Activated CD4-positive, alpha-beta memory T cell treated with anti-CD3 and anti-CD28 coated beads for 36 hours (primary cell): ENCODE data around the gene EEFSEC. TPM values are rescaled to one million over a fixed set of nuclear protein-coding genes. Genes with fewer than 3 reads are reported as not detected.

Experiments used
- CTCF ChIA-PET: fragments of 350-600 bp; sonication (Branson Sonifier 250); formaldehyde crosslinking; loops from one replicate; lab custom pipeline; 2021; ENCODE audit warnings: antibody characterized with exemption, inconsistent platforms; lab: Charles Lee
- POLR2A ChIA-PET: fragments of 350-600 bp; sonication (Branson Sonifier 250); formaldehyde crosslinking; loops from one replicate; lab custom pipeline; 2021; ENCODE audit warnings: antibody characterized with exemption; lab: Charles Lee
- DNase-seq: peaks from one replicate; pipeline ENCODE4 v3.0.0-alpha.2; 2020
- H3K27ac Mint-ChIP-seq: one replicate; pipeline ENCODE4 v1.8.0; 2021; ENCODE audit warnings: mixed read lengths
- H3K27me3 Mint-ChIP-seq: one replicate; pipeline ENCODE4 v1.8.0; 2021; ENCODE audit warnings: mixed read lengths
- H3K36me3 Mint-ChIP-seq: one replicate; pipeline ENCODE4 v1.8.0; 2021; ENCODE audit warnings: mixed read lengths
- H3K4me1 Mint-ChIP-seq: one replicate; pipeline ENCODE4 v1.8.0; 2021; ENCODE audit warnings: low read depth, mixed read lengths
- H3K4me3 Mint-ChIP-seq: one replicate; pipeline ENCODE4 v1.8.0; 2021; ENCODE audit warnings: mild to moderate bottlenecking, mixed read lengths
- H3K9me3 Mint-ChIP-seq: one replicate; pipeline ENCODE4 v1.8.0; 2021; ENCODE audit warnings: mixed read lengths
- intact Hi-C: fragments of 100-400 bp; cut with micrococcal nuclease; formaldehyde crosslinking; loops from one replicate; pipeline ENCODE4 v1.15.1; 2023
- total RNA-seq, 2 experiments: library from RNA; stranded (reverse); gene quantifications; one replicate each; pipeline ENCODE4 v1.2.3, GENCODE V29; 2021

Gene EEFSEC
- total RNA-seq, 2 experiments from 2014 or later = 16.1 to 17.2 TPM

- CTCF ChIA-PET = no interaction called here
- Mint-ChIP-seq H3K36me3 (peaks cover 9% of the 10 kb centered on the region), H3K27ac (no peak overlapping the region), H3K4me1 (peaks cover 9% of the 10 kb centered on the region), H3K9me3 (no peaks in the 10 kb centered on the region), H3K27me3 (no peaks in the 10 kb centered on the region), H3K4me3 (no peak overlapping the region)
- intact Hi-C loops = no loop called here
- DNase-seq = no peak
- POLR2A ChIA-PET = no interaction called here
Observed at GRCh38 chr3:128187495-128187894, 34.2 kb downstream of the EEFSEC start.

- ChIA-PET CTCF (no interaction called here), POLR2A (no interaction called here)
- no peaks in the 10 kb centered on the region for H3K9me3 Mint-ChIP-seq
- H3K27ac Mint-ChIP-seq = no peak overlapping the region
- peaks cover 9% of the 10 kb centered on the region for H3K36me3 Mint-ChIP-seq
- H3K4me3 Mint-ChIP-seq = no peak overlapping the region
- DNase-seq = no peak
- intact Hi-C loops = no loop called here
- H3K27me3 Mint-ChIP-seq = no peaks in the 10 kb centered on the region
- H3K4me1 Mint-ChIP-seq = peaks cover 9% of the 10 kb centered on the region
Observed at GRCh38 chr3:128188326-128188725, 35.0 kb downstream of the EEFSEC start.

- ChIA-PET POLR2A (no interaction called here), CTCF (no interaction called here)
- H3K27ac Mint-ChIP-seq = no peak overlapping the region
- H3K9me3 Mint-ChIP-seq = no peaks in the 10 kb centered on the region
- peaks cover 5% of the 10 kb centered on the region for H3K36me3 Mint-ChIP-seq
- H3K4me1 Mint-ChIP-seq = peaks cover 9% of the 10 kb centered on the region
- intact Hi-C loops = no loop called here
- DNase-seq = no peak
- no peak overlapping the region for H3K4me3 Mint-ChIP-seq
- no peaks in the 10 kb centered on the region for H3K27me3 Mint-ChIP-seq
Observed at GRCh38 chr3:128188956-128189355, 35.7 kb downstream of the EEFSEC start.

- no peak overlapping the region for H3K27ac Mint-ChIP-seq
- peaks cover 7% of the 10 kb centered on the region for H3K4me1 Mint-ChIP-seq
- peaks cover 2% of the 10 kb centered on the region for H3K36me3 Mint-ChIP-seq
- DNase-seq = no peak
- H3K9me3 Mint-ChIP-seq = no peaks in the 10 kb centered on the region
- ChIA-PET POLR2A (no interaction called here), CTCF (no interaction called here)
- no peaks in the 10 kb centered on the region for H3K27me3 Mint-ChIP-seq
- intact Hi-C loops = no loop called here
- H3K4me3 Mint-ChIP-seq = no peak overlapping the region
Observed at GRCh38 chr3:128190501-128190900, 37.2 kb downstream of the EEFSEC start.

- intact Hi-C loops = no loop called here
- no peak for DNase-seq
- CTCF ChIA-PET = no interaction called here
- no peak overlapping the region for H3K4me3 Mint-ChIP-seq
- H3K27ac Mint-ChIP-seq = no peak overlapping the region
- no peaks in the 10 kb centered on the region for H3K9me3 Mint-ChIP-seq
- no peaks in the 10 kb centered on the region for H3K27me3 Mint-ChIP-seq
- POLR2A ChIA-PET = no interaction called here
- peaks cover 2% of the 10 kb centered on the region for H3K4me1 Mint-ChIP-seq
- H3K36me3 Mint-ChIP-seq = no peaks in the 10 kb centered on the region
Observed at GRCh38 chr3:128192131-128192530, 38.9 kb downstream of the EEFSEC start.

- no peak overlapping the region for H3K4me3 Mint-ChIP-seq
- DNase-seq = no peak
- no peak overlapping the region for H3K27ac Mint-ChIP-seq
- POLR2A ChIA-PET = no interaction called here
- H3K9me3 Mint-ChIP-seq = no peaks in the 10 kb centered on the region
- intact Hi-C loops = no loop called here
- no peaks in the 10 kb centered on the region for H3K36me3 Mint-ChIP-seq
- no peaks in the 10 kb centered on the region for H3K27me3 Mint-ChIP-seq
- H3K4me1 Mint-ChIP-seq = peaks cover under 1% of the 10 kb centered on the region
- CTCF ChIA-PET = interaction anchor here (0.7 kb wide), 1 partner anchor 235 kb away, joined by 3 read pairs; no protein-coding TSS in a partner anchor
Observed at GRCh38 chr3:128193168-128193567, 39.9 kb downstream of the EEFSEC start.

- ChIA-PET POLR2A (no interaction called here), CTCF (interaction anchor here (1.1 kb wide), 1 partner anchor 99 kb away, joined by 3 read pairs; no protein-coding TSS in a partner anchor)
- intact Hi-C loops = no loop called here
- H3K27me3 Mint-ChIP-seq = no peaks in the 10 kb centered on the region
- no peak for DNase-seq
- H3K36me3 Mint-ChIP-seq = no peaks in the 10 kb centered on the region
- H3K4me1 Mint-ChIP-seq = peaks cover 5% of the 10 kb centered on the region
- H3K27ac Mint-ChIP-seq = no peak overlapping the region
- H3K9me3 Mint-ChIP-seq = no peaks in the 10 kb centered on the region
- H3K4me3 Mint-ChIP-seq = no peak overlapping the region
Observed at GRCh38 chr3:128194843-128195242, 41.6 kb downstream of the EEFSEC start.

- POLR2A ChIA-PET = no interaction called here
- Mint-ChIP-seq H3K36me3 (peaks cover 4% of the 10 kb centered on the region), H3K27me3 (no peaks in the 10 kb centered on the region), H3K4me1 (peaks cover 5% of the 10 kb centered on the region), H3K4me3 (no peak overlapping the region), H3K9me3 (no peaks in the 10 kb centered on the region), H3K27ac (no peak overlapping the region)
- no peak for DNase-seq
- CTCF ChIA-PET = interaction anchor here (1.1 kb wide), 1 partner anchor 100 kb away, joined by 3 read pairs; no protein-coding TSS in a partner anchor
- intact Hi-C loops = no loop called here
Observed at GRCh38 chr3:128195369-128195768, 42.1 kb downstream of the EEFSEC start.

GRCh38 chr3:128195802-128196201, 42.5 kb downstream of the EEFSEC start:
- intact Hi-C loops = no loop called here
- Mint-ChIP-seq H3K4me3 (no peak overlapping the region), H3K27ac (no peak overlapping the region), H3K27me3 (no peaks in the 10 kb centered on the region), H3K9me3 (no peaks in the 10 kb centered on the region), H3K4me1 (peaks cover 5% of the 10 kb centered on the region), H3K36me3 (peaks cover 4% of the 10 kb centered on the region)
- ChIA-PET POLR2A (no interaction called here), CTCF (interaction anchor here (1.1 kb wide), 1 partner anchor 100 kb away, joined by 3 read pairs; no protein-coding TSS in a partner anchor)
- no peak for DNase-seq

GRCh38 chr3:128196647-128197046, 43.4 kb downstream of the EEFSEC start:
- no peaks in the 10 kb centered on the region for H3K27me3 Mint-ChIP-seq
- H3K4me3 Mint-ChIP-seq = no peak overlapping the region
- no peak for DNase-seq
- peaks cover 5% of the 10 kb centered on the region for H3K4me1 Mint-ChIP-seq
- CTCF ChIA-PET = no interaction called here
- intact Hi-C loops = no loop called here
- POLR2A ChIA-PET = no interaction called here
- peaks cover 6% of the 10 kb centered on the region for H3K36me3 Mint-ChIP-seq
- H3K27ac Mint-ChIP-seq = no peak overlapping the region
- H3K9me3 Mint-ChIP-seq = no peaks in the 10 kb centered on the region

GRCh38 chr3:128197855-128198254, 44.6 kb downstream of the EEFSEC start:
- H3K36me3 Mint-ChIP-seq = peaks cover 6% of the 10 kb centered on the region
- intact Hi-C loops = no loop called here
- H3K4me1 Mint-ChIP-seq = peaks cover 5% of the 10 kb centered on the region
- H3K9me3 Mint-ChIP-seq = no peaks in the 10 kb centered on the region
- ChIA-PET POLR2A (no interaction called here), CTCF (interaction anchor here (0.6 kb wide), 1 partner anchor 149 kb away, joined by 4 read pairs; no protein-coding TSS in a partner anchor)
- DNase-seq = no peak
- H3K4me3 Mint-ChIP-seq = no peak overlapping the region
- no peak overlapping the region for H3K27ac Mint-ChIP-seq
- H3K27me3 Mint-ChIP-seq = no peaks in the 10 kb centered on the region

- Mint-ChIP-seq H3K9me3 (no peaks in the 10 kb centered on the region), H3K4me1 (peaks cover 5% of the 10 kb centered on the region), H3K4me3 (no peak overlapping the region), H3K27ac (no peak overlapping the region), H3K27me3 (no peaks in the 10 kb centered on the region), H3K36me3 (peaks cover 6% of the 10 kb centered on the region)
- intact Hi-C loops = no loop called here
- DNase-seq = no peak
- CTCF ChIA-PET = interaction anchor here (0.6 kb wide), 1 partner anchor 149 kb away, joined by 4 read pairs; no protein-coding TSS in a partner anchor
- POLR2A ChIA-PET = no interaction called here
Observed at GRCh38 chr3:128198313-128198712, 45.0 kb downstream of the EEFSEC start.

GRCh38 chr3:128199110-128199509, 45.8 kb downstream of the EEFSEC start:
- no peak overlapping the region for H3K27ac Mint-ChIP-seq
- H3K36me3 Mint-ChIP-seq = peaks cover 6% of the 10 kb centered on the region
- no peaks in the 10 kb centered on the region for H3K27me3 Mint-ChIP-seq
- H3K4me3 Mint-ChIP-seq = no peak overlapping the region
- CTCF ChIA-PET = no interaction called here
- POLR2A ChIA-PET = no interaction called here
- DNase-seq = no peak
- H3K4me1 Mint-ChIP-seq = peaks cover 5% of the 10 kb centered on the region
- no peaks in the 10 kb centered on the region for H3K9me3 Mint-ChIP-seq
- intact Hi-C loops = no loop called here
